GM19023 (cell line): ENCODE measurements around the gene HSPA12A.

Experiments used
- ATAC-seq: cut with Tn5 transposase; IDR thresholded peaks from one replicate; pipeline ENCODE4 v1.9.1; 2021; ENCODE audit warnings: mild to moderate bottlenecking, moderate library complexity; ENCODE audit not compliant: unreplicated experiment

HSPA12A gene

DNA sequence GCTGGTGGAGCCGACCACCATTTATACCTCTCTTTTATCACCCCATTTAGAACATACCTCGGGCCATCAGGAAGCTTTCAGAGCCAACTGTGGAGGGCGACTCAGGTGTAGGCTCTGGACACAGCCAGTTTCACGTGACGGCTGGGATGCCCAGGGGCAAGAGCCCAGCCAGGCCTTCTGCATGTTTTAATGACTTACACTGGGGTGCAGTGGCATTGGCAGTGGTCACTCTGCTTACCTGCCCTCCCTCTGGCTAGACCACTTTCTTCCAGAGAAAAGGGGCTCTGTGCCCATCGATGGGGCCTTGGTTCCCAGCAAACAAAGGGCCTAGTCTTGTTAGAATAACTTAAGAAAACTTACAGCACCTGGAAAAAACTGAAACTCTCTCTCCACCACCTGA, 71.7 kb downstream of the HSPA12A start:
- ATAC-seq = no peak

GRCh38 chr10:116669832-116670644, 72.3 kb downstream of the HSPA12A start:
- no peak for ATAC-seq

DNA sequence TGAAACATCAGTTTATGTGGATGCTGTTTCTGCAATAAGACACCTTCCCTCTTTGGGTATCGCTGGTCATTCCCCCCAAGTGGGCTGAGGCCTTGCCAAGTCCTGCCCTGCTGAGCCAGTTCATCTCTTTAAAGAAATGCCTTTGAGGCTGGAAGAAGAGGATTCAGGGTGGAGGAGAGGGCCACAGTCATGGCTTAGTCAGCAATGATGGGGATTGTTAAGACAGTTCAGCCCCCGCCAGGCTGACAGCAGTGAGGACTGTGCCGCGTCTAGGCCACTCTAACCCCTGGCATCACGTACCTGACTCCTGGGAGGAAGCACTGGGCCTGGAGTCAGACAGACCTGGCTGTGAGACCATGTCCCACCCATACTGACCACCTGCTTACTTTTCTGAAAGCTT, 73.3 kb downstream of the HSPA12A start:
- no peak for ATAC-seq

DNA sequence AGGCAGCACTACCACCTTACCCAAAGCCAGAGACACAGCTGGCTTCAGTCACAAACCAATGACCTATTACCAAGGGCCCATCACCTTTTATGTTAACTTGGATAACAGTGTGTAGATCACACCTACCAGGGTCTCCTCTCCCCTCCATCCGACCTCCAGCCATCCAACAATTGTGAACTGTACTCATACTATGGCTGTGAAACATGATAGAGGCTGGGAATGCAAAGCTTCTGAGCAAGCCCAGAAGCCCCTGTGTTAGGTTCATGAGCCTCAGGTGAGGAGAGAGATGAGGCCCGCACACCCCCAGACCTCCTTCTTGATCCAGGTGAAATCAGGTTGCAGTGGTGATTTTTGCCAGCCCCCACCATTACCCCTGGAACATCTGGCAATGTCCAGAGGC, 73.9 kb downstream of the HSPA12A start:
- ATAC-seq = no peak

GRCh38 chr10:116668018-116668417, 74.3 kb downstream of the HSPA12A start:
- ATAC-seq = no peak

DNA sequence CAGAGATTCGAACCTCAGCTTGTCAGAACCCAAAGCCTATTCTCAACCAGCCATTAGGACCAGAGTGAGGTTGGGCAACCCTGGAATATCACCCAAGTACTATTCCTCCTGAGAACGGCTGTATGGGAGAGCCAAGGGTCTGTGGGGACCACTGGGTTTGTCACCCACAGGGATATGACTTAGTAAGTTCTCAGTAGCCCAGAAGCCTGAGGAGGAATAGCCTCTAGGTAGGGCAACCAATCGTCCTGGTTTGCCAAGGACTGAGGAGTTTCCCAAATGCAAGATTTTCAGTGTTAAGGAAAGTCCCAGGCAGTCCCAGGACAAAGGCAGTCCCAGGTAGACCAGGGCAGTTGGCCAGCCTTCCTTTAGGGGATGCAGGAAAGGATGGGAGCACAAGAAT, 74.9 kb downstream of the HSPA12A start:
- ATAC-seq = no peak

- ATAC-seq = no peak
Measured at GRCh38 chr10:116665541-116666125, 76.7 kb downstream of the HSPA12A start.

GRCh38 chr10:116664631-116665030, 77.7 kb downstream of the HSPA12A start:
- no peak for ATAC-seq

DNA sequence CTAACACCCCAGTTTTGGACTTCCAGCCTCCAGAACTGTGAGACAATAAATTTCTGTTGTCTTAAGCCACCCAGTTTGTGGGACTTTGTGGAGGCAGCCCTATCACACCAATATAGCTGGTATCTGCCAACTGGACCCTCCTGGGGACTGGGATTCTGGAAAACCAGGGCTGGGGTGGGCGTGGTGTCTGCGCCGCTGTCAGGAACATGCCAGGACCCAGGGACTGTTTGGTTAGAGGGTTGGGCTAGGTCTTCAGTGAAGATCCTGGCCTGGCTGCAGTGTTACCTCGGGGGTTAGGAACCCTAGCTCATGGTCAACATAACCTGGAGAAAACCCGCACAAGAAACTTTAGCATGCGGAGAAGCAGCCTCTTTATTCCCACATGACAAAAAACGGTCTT, 79.0 kb downstream of the HSPA12A start:
- ATAC-seq = no peak

DNA sequence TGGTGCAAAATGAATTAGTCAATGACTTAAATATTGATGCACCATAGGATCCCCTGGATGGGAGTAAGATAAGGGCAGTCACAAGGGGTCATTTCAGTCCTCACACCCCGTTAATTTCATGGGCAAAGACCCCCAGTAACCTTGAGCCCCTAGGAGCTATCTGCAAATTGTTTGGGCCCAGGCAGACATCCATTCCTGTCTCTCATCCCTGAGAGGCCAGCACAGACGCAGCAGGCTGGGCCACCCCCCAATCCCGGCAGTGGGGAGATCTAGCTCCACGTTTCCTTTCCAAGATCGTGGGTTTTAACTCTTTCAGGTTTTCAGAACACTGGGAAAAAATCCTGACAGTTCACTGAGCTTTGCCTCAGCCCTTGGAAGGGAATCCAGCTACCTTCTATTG, 81.5 kb downstream of the HSPA12A start:
- ATAC-seq = no peak

DNA sequence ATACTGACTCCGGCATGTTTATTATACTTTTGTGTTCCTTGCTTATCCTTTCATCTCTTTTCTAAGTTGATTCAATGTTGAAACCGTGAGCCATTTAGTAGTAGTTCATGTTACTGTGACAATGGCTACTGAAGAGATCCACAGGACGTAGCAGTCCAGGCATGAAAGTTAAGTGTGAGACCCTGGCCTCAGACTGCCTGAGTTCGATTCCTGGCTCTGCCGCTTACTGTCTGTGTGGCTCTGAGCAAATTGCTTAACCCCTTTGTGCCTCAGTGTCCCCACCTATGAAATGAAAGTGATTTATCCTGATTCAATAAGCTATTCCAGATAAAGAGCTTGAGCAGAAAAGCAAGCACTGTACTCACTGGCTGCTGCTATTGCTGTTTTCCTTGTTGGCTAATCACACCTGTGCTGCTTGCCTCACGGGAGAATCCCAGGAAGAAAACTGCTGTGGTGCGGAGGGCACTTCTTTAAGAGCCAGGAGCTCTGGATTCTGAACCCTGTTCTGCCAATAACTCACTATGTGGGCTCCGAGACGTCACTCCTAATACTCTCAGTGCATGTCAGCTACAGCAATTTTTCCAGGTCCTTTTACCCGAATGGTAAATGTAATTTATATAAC, 83.2 kb downstream of the HSPA12A start:
- no peak for ATAC-seq

- no peak for ATAC-seq
Measured at GRCh38 chr10:116657863-116658551, 84.4 kb downstream of the HSPA12A start.

DNA sequence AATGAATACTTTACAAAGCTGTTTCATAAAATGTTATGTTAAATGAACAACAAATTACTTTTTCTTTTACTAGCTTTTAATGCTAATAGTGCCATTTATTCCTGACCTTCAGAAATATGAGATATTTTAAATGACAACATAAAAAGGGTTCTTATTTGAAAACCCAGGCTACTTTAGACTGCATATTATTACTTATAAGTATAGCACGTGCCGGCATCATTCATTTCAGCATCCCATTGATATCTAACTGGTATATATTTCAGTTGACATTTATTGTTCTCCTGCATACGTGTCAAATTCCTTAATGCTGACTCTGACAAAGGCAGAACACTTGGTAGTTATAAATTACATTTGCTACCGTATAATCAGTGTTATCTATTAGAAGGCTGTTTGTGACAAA, 86.3 kb downstream of the HSPA12A start:
- no peak for ATAC-seq

DNA sequence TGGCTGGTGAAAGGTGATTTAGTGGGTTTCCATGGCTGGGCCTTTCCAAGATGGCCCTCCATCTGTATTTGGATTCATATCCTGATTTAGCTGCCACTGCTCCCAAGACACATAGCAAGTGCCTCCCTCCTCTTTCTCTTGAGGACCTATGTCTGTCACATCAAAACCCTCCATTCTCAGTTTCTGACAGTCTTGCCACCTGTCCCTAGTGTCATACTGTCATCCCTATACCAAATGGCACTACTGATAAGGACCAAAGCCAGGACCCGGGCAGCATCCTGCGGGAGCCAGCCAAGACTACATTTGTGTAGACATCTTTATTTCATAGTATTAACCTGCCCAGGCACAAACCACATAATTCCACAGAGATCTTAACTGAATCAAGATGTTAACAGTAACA, 86.8 kb downstream of the HSPA12A start:
- no peak for ATAC-seq

DNA sequence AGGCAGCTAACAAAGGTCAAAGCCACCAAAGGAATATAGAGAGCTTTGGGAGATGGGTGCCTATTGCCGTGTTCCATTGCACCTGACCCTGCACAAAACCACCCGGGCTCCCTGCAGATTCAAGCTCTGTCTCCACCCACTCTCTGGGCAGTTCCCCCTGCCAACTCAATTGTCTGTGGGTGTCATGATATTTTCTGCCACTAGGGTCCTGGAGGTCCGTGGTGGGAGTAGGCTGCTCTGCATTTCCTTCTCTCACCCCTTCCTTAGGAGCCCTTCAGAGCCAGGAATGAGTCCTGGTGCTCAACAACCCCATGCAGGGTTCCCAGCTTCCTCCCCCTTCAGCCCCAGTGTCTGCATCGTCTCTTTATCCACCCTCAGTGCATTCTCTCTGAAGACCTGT, 87.5 kb downstream of the HSPA12A start:
- no peak for ATAC-seq

DNA sequence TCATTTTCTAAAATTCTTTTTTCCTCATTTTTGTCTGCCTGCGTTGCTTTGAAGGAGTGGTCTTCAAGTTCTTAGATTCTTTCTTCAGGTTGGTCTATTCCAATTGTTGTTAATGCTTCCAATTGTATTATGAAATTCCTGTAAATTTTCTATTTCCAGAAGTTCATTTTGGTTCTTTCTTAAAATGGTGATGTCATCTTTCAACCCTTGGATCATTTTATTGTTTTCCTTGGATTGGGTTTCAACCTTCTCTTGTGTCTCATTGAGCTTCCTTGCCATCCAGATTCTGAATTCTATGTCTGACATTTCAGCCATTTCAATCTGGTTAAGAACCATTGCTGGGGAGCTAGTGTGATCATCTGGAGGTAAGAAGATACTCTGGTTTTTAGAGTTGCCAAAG, 88.5 kb downstream of the HSPA12A start:
- ATAC-seq = no peak

DNA sequence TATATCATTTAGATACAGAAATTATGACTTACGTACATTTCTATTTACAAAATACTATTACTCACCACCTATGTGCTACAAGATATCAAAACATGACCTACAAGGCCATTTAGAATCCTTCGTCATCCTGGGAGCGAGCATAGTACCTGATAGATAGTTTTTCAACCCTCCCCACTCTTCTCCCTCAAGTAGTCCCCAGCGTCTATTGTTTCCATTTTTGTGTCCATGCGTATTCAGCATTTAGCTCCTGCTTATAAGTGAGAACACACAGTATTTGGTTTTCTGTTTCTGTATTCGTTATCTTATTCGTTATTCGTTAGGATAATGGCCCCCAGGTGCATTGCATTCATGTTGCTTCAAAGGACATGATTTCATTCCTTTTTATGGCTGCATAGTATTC, 93.5 kb downstream of the HSPA12A start:
- ATAC-seq = no peak

- ATAC-seq = no peak
Measured at GRCh38 chr10:116646502-116646901, 95.9 kb downstream of the HSPA12A start.

GRCh38 chr10:116637830-116638229, 104.5 kb downstream of the HSPA12A start:
- no peak for ATAC-seq

- ATAC-seq = no peak
Measured at GRCh38 chr10:116636976-116637375, 105.4 kb downstream of the HSPA12A start.

GRCh38 chr10:116636385-116636784, 106.0 kb downstream of the HSPA12A start:
- ATAC-seq = no peak
